ENCODE results near the gene ELOVL2.

GRCh38 chr6:11021714-11022113 lies 22.4 kb downstream of the ELOVL2 start:
- TF ChIP-seq, protein P1, sequence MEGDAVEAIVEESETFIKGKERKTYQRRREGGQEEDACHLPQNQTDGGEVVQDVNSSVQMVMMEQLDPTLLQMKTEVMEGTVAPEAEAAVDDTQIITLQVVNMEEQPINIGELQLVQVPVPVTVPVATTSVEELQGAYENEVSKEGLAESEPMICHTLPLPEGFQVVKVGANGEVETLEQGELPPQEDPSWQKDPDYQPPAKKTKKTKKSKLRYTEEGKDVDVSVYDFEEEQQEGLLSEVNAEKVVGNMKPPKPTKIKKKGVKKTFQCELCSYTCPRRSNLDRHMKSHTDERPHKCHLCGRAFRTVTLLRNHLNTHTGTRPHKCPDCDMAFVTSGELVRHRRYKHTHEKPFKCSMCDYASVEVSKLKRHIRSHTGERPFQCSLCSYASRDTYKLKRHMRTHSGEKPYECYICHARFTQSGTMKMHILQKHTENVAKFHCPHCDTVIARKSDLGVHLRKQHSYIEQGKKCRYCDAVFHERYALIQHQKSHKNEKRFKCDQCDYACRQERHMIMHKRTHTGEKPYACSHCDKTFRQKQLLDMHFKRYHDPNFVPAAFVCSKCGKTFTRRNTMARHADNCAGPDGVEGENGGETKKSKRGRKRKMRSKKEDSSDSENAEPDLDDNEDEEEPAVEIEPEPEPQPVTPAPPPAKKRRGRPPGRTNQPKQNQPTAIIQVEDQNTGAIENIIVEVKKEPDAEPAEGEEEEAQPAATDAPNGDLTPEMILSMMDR (IDR thresholded peaks at IDR 0.05), result no peak
- no peak for TF ChIP-seq EZH2 (IDR thresholded peaks at IDR 0.05; ENCODE audit: borderline replicate concordance, insufficient read depth, low read depth, low read length, poor library complexity, severe bottlenecking)

Data from B cell (primary cell).